GM23338 (cell line): Measurements from ENCODE around the gene NPTXR. TPM values are rescaled to one million over a fixed set of nuclear protein-coding genes. Genes with fewer than 3 reads are reported as not detected.
A peak's percentile ranks its signal among the peaks of the same experiment; 100 is the strongest.

Experiments
- ATAC-seq: fragments of 200-7000 bp; cut with Tn5 transposase; 3 replicates; pipeline ENCODE4 v1.9.1; 2020
- DNase-seq: peaks from one replicate; pipeline ENCODE4 v3.0.0-alpha.2; 2015; ENCODE audit warnings: low spot score
- H2AFZ ChIP-seq: fragments of 200-600 bp; sonication (generic); 2 replicates; pipeline ENCODE4 v1.8.0; 2016; ENCODE audit warnings: antibody characterized with exemption, mild to moderate bottlenecking, moderate library complexity
- H3F3A ChIP-seq: fragments of 200-600 bp; sonication (generic); replicated peaks from 2 replicates; pipeline ENCODE4 v1.8.0; 2017; ENCODE audit warnings: antibody characterized with exemption, mixed run types, low read depth
- H3K27ac ChIP-seq: fragments of 200-600 bp; sonication (generic); 2 replicates; pipeline ENCODE4 v1.6.1; 2016; ENCODE audit warnings: low read depth
- H3K27me3 ChIP-seq: fragments of 200-600 bp; sonication (generic); 2 replicates; pipeline ENCODE4 v1.8.0; 2016; ENCODE audit warnings: mild to moderate bottlenecking, mixed run types, moderate library complexity; ENCODE audit not compliant: insufficient read depth
- H3K36me3 ChIP-seq: fragments of 200-600 bp; sonication (generic); 2 replicates; pipeline ENCODE4 v1.8.0; 2016; ENCODE audit warnings: mild to moderate bottlenecking; ENCODE audit not compliant: insufficient read depth
- H3K4me1 ChIP-seq: fragments of 200-600 bp; sonication (generic); 2 replicates; pipeline ENCODE4 v1.8.0; 2016; ENCODE audit warnings: mild to moderate bottlenecking, moderate library complexity; ENCODE audit not compliant: insufficient read depth
- H3K4me2 ChIP-seq: fragments of 200-600 bp; sonication (generic); 2 replicates; pipeline ENCODE4 v1.7.1; 2017; ENCODE audit warnings: mixed run types
- H3K4me3 ChIP-seq: fragments of 200-600 bp; sonication (generic); 2 replicates; pipeline ENCODE4 v1.6.1; 2016; ENCODE audit warnings: mixed run types
- H3K79me2 ChIP-seq: fragments of 200-600 bp; sonication (generic); replicated peaks from 2 replicates; pipeline ENCODE4 v1.8.0; 2017; ENCODE audit warnings: mild to moderate bottlenecking; ENCODE audit not compliant: insufficient read depth
- H3K9me2 ChIP-seq: fragments of 200-600 bp; sonication (generic); 2 replicates; pipeline ENCODE4 v1.8.0; 2017; ENCODE audit not compliant: insufficient read depth
- H4K20me1 ChIP-seq: fragments of 200-600 bp; sonication (generic); replicated peaks from 2 replicates; pipeline ENCODE4 v1.8.0; 2017; ENCODE audit warnings: mild to moderate bottlenecking; ENCODE audit not compliant: insufficient read depth
- H3K27ac Mint-ChIP-seq: 2 replicates; pipeline ENCODE4 v1.8.0; 2020; ENCODE audit warnings: inconsistent platforms, mild to moderate bottlenecking, moderate library complexity, mixed read lengths
- H3K27me3 Mint-ChIP-seq: 3 replicates; pipeline ENCODE4 v1.8.0; 2022; ENCODE audit warnings: low read depth, mild to moderate bottlenecking, moderate library complexity, mixed read lengths, inconsistent platforms; ENCODE audit not compliant: insufficient read depth, poor library complexity
- H3K36me3 Mint-ChIP-seq: 3 replicates; pipeline ENCODE4 v1.8.0; 2021; ENCODE audit warnings: low read depth, mild to moderate bottlenecking, inconsistent platforms, moderate library complexity, mixed read lengths
- H3K4me1 Mint-ChIP-seq: 3 replicates; pipeline ENCODE4 v1.8.0; 2020; ENCODE audit warnings: mild to moderate bottlenecking, inconsistent platforms, mixed read lengths
- H3K4me3 Mint-ChIP-seq: 3 replicates; pipeline ENCODE4 v1.8.0; 2021; ENCODE audit warnings: moderate library complexity, mild to moderate bottlenecking, inconsistent platforms, mixed read lengths
- H3K9me3 Mint-ChIP-seq: 3 replicates; pipeline ENCODE4 v1.8.0; 2020; ENCODE audit warnings: moderate library complexity, mild to moderate bottlenecking, inconsistent platforms, mixed read lengths
- CREB1 ChIP-seq: fragments of 250-450 bp; sonication (Bioruptor Pico); IDR thresholded peaks from 2 replicates; pipeline ENCODE4 v1.5.0; 2020; ENCODE audit warnings: low read depth, mild to moderate bottlenecking, moderate library complexity
- ETS1 ChIP-seq: IDR thresholded peaks from 2 replicates; pipeline ENCODE4 v1.6.1; 2016; ENCODE audit warnings: antibody characterized with exemption
- EZH2 ChIP-seq: fragments of 200-600 bp; sonication (generic); IDR thresholded peaks from one replicate; pipeline ENCODE4 v1.8.0; 2017; ENCODE audit warnings: antibody characterized with exemption, mild to moderate bottlenecking, low read depth; ENCODE audit not compliant: unreplicated experiment
- EZH2phosphoT487 ChIP-seq: fragments of 200-600 bp; sonication (generic); IDR thresholded peaks from one replicate; pipeline ENCODE4 v1.8.1; 2018; ENCODE audit warnings: antibody characterized with exemption; ENCODE audit not compliant: unreplicated experiment
- JUNB ChIP-seq: IDR thresholded peaks from one replicate; pipeline ENCODE4 v1.6.1; 2016; ENCODE audit warnings: antibody characterized with exemption; ENCODE audit not compliant: unreplicated experiment
- NANOG ChIP-seq: IDR thresholded peaks from 2 replicates; pipeline ENCODE4 v1.6.1; 2016; ENCODE audit warnings: antibody characterized with exemption, borderline replicate concordance
- POLR2AphosphoS5 ChIP-seq: IDR thresholded peaks from 2 replicates; pipeline ENCODE4 v1.6.1; 2016; ENCODE audit warnings: antibody characterized with exemption, low read depth
- STAT1 ChIP-seq: IDR thresholded peaks from one replicate; pipeline ENCODE4 v1.6.1; 2016; ENCODE audit warnings: antibody characterized with exemption; ENCODE audit not compliant: unreplicated experiment
- ZNF114 ChIP-seq: fragments of 250-450 bp; sonication (Bioruptor Pico); IDR thresholded peaks from 2 replicates; pipeline ENCODE4 v1.5.0; 2020; ENCODE audit warnings: mild to moderate bottlenecking, moderate library complexity
- ZNF331 ChIP-seq: fragments of 250-450 bp; sonication (Bioruptor Pico); IDR thresholded peaks from 2 replicates; pipeline ENCODE4 v1.5.0; 2020; ENCODE audit warnings: low read depth, mild to moderate bottlenecking, moderate library complexity
- ZNF462 ChIP-seq: fragments of 250-450 bp; sonication (Bioruptor Pico); IDR thresholded peaks from 2 replicates; pipeline ENCODE4 v1.5.0; 2020; ENCODE audit warnings: mild to moderate bottlenecking, moderate library complexity
- polyA plus RNA-seq: library from polyadenylated mRNA; unstranded; fragments of >200 nt; fragmentation: Nextera tagmentation; extraction: Ambion mirVana; gene quantifications from 2 replicates; pipeline ENCODE4 v1.2.1, GENCODE V29; 2016
- total RNA-seq: library from RNA; depleted of rRNA; stranded (reverse); fragments of >200 nt; shearing (Covaris generic); gene quantifications from 2 replicates; pipeline ENCODE4 v1.2.3, GENCODE V29; 2014
- TF ChIP-seq, protein P1 (sequence below): IDR thresholded peaks from one replicate; pipeline ENCODE4 v1.6.1; 2018; ENCODE audit warnings: antibody characterized with exemption; ENCODE audit not compliant: unreplicated experiment
- TF ChIP-seq, protein P2 (sequence below), 2 experiments: fragments of 200-600 bp in 1 of 2; sonication (generic) in 1 of 2; conservative IDR thresholded peaks; 2 replicates each; pipeline versions ENCODE4 v1.5.1 to v1.6.1; 2016 to 2017; ENCODE audit warnings: antibody characterized with exemption in 2 of 2, low read depth in 2 of 2, mild to moderate bottlenecking in 2 of 2, moderate library complexity in 1 of 2

The NPTXR gene
- total and polyA plus RNA-seq, 2 experiments from 2014 or later = 0.89 to 13.4 TPM

DNA sequence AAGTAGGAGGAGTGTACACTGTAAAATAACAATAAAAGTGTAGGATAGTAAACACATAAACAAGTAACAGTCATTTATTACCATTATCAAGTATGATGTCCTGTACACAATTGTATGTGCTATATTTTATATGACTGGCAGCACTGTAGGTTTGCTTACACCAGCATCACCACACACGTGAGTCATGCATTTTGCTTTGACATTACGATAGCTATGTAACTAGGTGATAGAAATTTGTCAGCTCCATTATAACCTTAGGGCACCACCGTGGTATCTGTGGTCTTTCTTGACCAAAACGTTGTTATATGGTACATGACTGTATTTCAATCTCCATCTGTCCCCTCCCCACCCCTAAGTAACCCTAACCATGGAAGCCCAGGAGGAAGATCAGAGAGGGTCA lies 51.0 kb downstream of the NPTXR start:
- no peaks in the 10 kb centered on the region for H3K79me2 ChIP-seq
- no peak for ATAC-seq

More for the DNA sequence above, 51.0 kb downstream of the NPTXR start:
- H3F3A ChIP-seq = no peaks in the 10 kb centered on the region; the same call in 1 of the 2 replicates
- Mint-ChIP-seq H3K4me3 (peak overlapping the region; percentile 87), H3K27me3 (peaks cover 6% of the 10 kb centered on the region), H3K27ac (no peak overlapping the region), H3K4me1 (peaks cover 6% of the 10 kb centered on the region; the same call in 2 of the 3 replicates), H3K9me3 (no peaks in the 10 kb centered on the region), H3K36me3 (no peaks in the 10 kb centered on the region; the same call in 2 of the 3 replicates)
- peak overlapping the region; percentile 78 for H3K4me3 ChIP-seq
- no peak for DNase-seq
- H3K36me3 ChIP-seq = no peaks in the 10 kb centered on the region
- H2AFZ ChIP-seq = 0 out of 2 replicates have a peak overlapping the region, but pooled peaks have one; percentile 92
- H3K27ac ChIP-seq = no peak overlapping the region
- H4K20me1 ChIP-seq = no peaks in the 10 kb centered on the region
- peak overlapping the region; percentile 91 for H3K4me2 ChIP-seq
- no peaks in the 10 kb centered on the region; the same call in 1 of the 2 replicates for H3K9me2 ChIP-seq
- no peaks in the 10 kb centered on the region for H3K27me3 ChIP-seq
- TF ChIP-seq ZNF114 (CRISPR knock-in tag) (no peak), CREB1 (CRISPR knock-in tag) (no peak), JUNB (no peak), EZH2phosphoT487 (no peak), EZH2 (no peak), STAT1 (no peak), ZNF462 (CRISPR knock-in tag) (no peak), ETS1 (no peak), NANOG (no peak), ZNF331 (no peak), POLR2AphosphoS5 (no peak)
- TF ChIP-seq, protein P1, sequence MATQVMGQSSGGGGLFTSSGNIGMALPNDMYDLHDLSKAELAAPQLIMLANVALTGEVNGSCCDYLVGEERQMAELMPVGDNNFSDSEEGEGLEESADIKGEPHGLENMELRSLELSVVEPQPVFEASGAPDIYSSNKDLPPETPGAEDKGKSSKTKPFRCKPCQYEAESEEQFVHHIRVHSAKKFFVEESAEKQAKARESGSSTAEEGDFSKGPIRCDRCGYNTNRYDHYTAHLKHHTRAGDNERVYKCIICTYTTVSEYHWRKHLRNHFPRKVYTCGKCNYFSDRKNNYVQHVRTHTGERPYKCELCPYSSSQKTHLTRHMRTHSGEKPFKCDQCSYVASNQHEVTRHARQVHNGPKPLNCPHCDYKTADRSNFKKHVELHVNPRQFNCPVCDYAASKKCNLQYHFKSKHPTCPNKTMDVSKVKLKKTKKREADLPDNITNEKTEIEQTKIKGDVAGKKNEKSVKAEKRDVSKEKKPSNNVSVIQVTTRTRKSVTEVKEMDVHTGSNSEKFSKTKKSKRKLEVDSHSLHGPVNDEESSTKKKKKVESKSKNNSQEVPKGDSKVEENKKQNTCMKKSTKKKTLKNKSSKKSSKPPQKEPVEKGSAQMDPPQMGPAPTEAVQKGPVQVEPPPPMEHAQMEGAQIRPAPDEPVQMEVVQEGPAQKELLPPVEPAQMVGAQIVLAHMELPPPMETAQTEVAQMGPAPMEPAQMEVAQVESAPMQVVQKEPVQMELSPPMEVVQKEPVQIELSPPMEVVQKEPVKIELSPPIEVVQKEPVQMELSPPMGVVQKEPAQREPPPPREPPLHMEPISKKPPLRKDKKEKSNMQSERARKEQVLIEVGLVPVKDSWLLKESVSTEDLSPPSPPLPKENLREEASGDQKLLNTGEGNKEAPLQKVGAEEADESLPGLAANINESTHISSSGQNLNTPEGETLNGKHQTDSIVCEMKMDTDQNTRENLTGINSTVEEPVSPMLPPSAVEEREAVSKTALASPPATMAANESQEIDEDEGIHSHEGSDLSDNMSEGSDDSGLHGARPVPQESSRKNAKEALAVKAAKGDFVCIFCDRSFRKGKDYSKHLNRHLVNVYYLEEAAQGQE = no peak
- TF ChIP-seq, protein P2, sequence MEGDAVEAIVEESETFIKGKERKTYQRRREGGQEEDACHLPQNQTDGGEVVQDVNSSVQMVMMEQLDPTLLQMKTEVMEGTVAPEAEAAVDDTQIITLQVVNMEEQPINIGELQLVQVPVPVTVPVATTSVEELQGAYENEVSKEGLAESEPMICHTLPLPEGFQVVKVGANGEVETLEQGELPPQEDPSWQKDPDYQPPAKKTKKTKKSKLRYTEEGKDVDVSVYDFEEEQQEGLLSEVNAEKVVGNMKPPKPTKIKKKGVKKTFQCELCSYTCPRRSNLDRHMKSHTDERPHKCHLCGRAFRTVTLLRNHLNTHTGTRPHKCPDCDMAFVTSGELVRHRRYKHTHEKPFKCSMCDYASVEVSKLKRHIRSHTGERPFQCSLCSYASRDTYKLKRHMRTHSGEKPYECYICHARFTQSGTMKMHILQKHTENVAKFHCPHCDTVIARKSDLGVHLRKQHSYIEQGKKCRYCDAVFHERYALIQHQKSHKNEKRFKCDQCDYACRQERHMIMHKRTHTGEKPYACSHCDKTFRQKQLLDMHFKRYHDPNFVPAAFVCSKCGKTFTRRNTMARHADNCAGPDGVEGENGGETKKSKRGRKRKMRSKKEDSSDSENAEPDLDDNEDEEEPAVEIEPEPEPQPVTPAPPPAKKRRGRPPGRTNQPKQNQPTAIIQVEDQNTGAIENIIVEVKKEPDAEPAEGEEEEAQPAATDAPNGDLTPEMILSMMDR (conservative IDR thresholded peaks at IDR 0.05; ENCODE audit: low read depth in 2 of 2) = no peak
- H3K4me1 ChIP-seq = peaks cover 10% of the 10 kb centered on the region; the same call in 1 of the 2 replicates
